Measurements from ENCODE around the gene THEMIS. TPM values are rescaled to one million over a fixed set of nuclear protein-coding genes. Genes with fewer than 3 reads are reported as not detected.

THEMIS gene
- total RNA-seq, 2 donors from 2014 or later = 0.43 to 0.56 TPM

DNA sequence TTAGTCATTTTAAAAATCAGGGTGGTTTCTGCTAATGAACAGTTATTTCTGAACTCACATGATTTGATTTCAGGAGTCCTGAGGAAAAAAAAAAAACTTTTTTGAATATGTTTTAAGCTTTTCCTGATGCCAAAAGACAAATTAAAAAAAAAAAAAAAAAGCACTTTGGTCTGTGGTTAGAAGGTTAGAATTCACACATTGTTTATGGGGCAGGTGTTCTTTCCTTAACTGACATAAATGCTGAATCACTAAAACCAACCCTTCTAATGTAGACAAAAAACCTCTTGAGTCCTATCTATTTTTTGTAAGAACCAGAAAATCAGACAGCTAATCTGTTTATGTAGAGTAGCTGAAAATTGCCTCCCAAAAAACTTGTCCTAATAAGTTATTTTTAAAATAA lies 20.4 kb downstream of the THEMIS start:
- no peak overlapping the region for H3K27ac ChIP-seq
- TF ChIP-seq, protein P1, sequence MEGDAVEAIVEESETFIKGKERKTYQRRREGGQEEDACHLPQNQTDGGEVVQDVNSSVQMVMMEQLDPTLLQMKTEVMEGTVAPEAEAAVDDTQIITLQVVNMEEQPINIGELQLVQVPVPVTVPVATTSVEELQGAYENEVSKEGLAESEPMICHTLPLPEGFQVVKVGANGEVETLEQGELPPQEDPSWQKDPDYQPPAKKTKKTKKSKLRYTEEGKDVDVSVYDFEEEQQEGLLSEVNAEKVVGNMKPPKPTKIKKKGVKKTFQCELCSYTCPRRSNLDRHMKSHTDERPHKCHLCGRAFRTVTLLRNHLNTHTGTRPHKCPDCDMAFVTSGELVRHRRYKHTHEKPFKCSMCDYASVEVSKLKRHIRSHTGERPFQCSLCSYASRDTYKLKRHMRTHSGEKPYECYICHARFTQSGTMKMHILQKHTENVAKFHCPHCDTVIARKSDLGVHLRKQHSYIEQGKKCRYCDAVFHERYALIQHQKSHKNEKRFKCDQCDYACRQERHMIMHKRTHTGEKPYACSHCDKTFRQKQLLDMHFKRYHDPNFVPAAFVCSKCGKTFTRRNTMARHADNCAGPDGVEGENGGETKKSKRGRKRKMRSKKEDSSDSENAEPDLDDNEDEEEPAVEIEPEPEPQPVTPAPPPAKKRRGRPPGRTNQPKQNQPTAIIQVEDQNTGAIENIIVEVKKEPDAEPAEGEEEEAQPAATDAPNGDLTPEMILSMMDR (IDR thresholded peaks at IDR 0.05) = no peak
- H3K27me3 ChIP-seq = peaks cover 0 to 3% of the 10 kb centered on the region in 2 donors
- no peak overlapping the region for H3K4me3 ChIP-seq
- no peaks in the 10 kb centered on the region for H3K9me3 ChIP-seq
- H3K4me1 ChIP-seq = no peaks in the 10 kb centered on the region
- H3K36me3 ChIP-seq = no peaks in the 10 kb centered on the region
- no peak for DNase-seq (ENCODE audit: low spot score)

DNA sequence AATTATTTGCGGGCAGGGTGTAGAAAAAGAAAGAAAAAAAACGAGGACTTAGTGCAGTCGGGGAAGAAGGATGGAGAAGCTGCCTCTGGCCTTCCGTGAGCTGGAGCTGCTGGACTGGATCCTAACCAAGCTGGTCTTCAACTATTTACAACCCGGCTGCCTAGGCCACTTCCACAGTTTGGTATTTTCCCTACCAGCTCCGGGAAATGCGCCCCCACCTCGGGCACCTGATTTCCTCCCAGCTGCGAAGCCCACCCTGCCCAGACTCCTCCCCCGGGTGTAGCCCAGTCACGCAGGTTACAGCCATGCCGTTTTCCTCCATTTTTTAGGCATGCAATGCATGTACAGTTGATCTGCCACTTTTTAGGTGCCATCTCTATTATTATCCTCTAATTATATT lies 21.2 kb downstream of the THEMIS start:
- no peak for DNase-seq (ENCODE audit: low spot score)
- Histone ChIP-seq H3K4me1 (no peaks in the 10 kb centered on the region), H3K27ac (no peak overlapping the region), H3K4me3 (no peak overlapping the region), H3K9me3 (no peaks in the 10 kb centered on the region), H3K27me3 (peaks cover 0 to 3% of the 10 kb centered on the region in 2 donors), H3K36me3 (no peaks in the 10 kb centered on the region)
- TF ChIP-seq, protein P1 (IDR thresholded peaks at IDR 0.05) = no peak

DNA sequence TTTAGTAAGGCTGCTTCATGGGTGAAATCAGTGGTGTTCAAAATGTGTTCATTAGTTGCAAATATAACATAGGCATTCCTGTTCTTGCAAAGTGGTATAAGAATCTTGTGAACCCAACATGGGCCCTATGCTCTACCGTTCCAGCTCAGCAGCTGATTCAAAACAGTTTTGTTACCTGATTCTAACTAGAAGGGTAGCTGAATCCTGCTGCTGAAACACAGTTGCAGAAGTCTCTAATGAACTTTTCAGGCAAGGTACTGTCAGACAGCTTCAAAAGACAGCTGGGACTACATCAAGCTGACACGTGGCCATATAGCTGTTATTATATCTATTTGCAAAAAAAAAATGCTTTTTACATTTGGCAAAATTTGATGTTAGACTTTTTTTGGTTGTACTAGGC lies 22.7 kb downstream of the THEMIS start:
- TF ChIP-seq, protein P1 (IDR thresholded peaks at IDR 0.05) = no peak
- no peak overlapping the region for H3K4me3 ChIP-seq
- no peak overlapping the region for H3K27ac ChIP-seq
- H3K9me3 ChIP-seq = peaks cover 0 to 4% of the 10 kb centered on the region in 2 donors
- no peaks in the 10 kb centered on the region for H3K4me1 ChIP-seq
- no peaks in the 10 kb centered on the region for H3K36me3 ChIP-seq
- no peak for DNase-seq (ENCODE audit: low spot score)
- H3K27me3 ChIP-seq = peaks cover 0 to 3% of the 10 kb centered on the region in 2 donors

DNA sequence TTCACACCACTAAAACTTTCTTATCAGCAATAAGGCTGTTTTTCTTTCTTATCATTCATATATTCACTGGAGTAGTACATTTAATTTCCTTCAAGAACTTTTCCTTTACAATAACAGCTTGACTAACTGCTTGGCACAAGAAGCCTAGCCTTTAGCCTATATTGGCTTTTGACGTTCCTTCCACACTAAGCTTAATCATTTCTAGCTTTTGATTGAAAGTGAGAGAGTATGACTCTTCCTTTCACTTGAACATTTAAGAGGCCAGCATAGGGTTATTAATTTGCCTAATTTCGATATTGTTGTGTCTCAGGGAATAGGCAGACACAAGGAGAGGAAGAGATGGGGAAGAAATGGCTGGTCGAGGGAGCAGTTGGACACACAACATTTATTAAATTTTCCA lies 23.6 kb downstream of the THEMIS start:
- Histone ChIP-seq H3K9me3 (peaks cover 0 to 7% of the 10 kb centered on the region in 2 donors), H3K4me3 (no peak overlapping the region), H3K4me1 (no peaks in the 10 kb centered on the region), H3K27me3 (peaks cover 0 to 3% of the 10 kb centered on the region in 2 donors), H3K27ac (no peak overlapping the region), H3K36me3 (no peaks in the 10 kb centered on the region)
- TF ChIP-seq, protein P1 (IDR thresholded peaks at IDR 0.05) = no peak
- no peak for DNase-seq (ENCODE audit: low spot score)

DNA sequence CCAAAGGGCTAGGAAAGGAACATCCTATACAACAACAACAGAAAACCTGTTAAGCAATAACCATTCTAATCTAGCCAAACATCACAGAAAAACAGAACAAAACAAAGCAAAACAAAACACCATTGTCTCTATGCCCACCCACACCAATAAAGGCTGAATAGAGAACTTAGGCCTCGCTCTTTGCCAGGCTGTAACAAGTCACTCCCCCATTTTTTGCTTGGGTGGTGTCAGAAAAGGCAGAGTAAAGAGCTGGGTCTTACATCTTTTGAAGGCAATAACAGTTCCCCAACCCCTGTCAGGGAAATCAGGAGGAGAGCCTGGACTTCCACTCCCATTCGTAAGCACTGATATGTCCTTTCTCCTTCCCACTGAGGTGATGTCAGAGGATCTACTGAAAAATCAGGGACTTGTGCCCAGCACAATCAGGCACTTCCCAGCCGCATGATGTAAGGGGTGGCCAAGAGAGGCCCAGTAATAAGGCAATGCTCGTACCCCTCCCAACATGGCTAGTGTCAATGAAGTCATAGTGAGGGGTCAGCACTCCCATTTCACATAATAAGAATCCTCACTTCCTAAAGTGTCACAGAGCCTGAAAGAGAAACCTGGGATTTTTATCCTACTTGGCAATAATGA lies 31.0 kb downstream of the THEMIS start:
- TF ChIP-seq, protein P1 (IDR thresholded peaks at IDR 0.05) = no peak
- no peaks in the 10 kb centered on the region for H3K27me3 ChIP-seq

DNA sequence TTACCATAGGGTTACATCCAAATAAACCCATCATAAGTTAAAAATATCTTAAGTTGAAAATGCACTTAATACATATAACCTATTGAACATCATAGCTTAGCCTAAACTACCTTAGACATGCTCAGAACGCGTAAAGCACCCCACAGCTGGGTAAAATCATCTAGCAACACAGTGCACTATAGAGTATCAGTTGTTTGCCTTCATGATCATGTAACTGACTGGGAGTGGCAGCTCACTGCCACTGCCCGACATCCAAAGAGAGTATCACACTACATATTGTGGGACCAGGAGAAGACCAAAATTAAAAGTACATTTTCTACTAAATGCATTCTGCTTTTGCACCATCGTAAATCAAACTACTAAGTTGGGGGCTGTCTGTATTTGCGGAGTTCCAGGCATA lies 31.7 kb downstream of the THEMIS start:
- Histone ChIP-seq H3K36me3 (no peaks in the 10 kb centered on the region), H3K4me1 (no peaks in the 10 kb centered on the region), H3K4me3 (no peak overlapping the region), H3K9me3 (peaks cover 0 to 7% of the 10 kb centered on the region in 2 donors), H3K27me3 (no peaks in the 10 kb centered on the region), H3K27ac (no peak overlapping the region)
- no peak for DNase-seq (ENCODE audit: low spot score)
- TF ChIP-seq, protein P1 (IDR thresholded peaks at IDR 0.05) = no peak

More for the DNA sequence above, 31.0 kb downstream of the THEMIS start:
- H3K27ac ChIP-seq = no peak overlapping the region
- H3K36me3 ChIP-seq = no peaks in the 10 kb centered on the region
- H3K4me3 ChIP-seq = no peak overlapping the region
- no peak for DNase-seq (ENCODE audit: low spot score)
- H3K9me3 ChIP-seq = peaks cover 0 to 7% of the 10 kb centered on the region in 2 donors
- H3K4me1 ChIP-seq = no peaks in the 10 kb centered on the region
